ENCODE measurements around the gene KIF3B. TPM values are rescaled to one million over a fixed set of nuclear protein-coding genes. Genes with fewer than 3 reads are reported as not detected.

Gene KIF3B
- total RNA-seq, 1 experiment from 2014 or later = 21.7 TPM

DNA sequence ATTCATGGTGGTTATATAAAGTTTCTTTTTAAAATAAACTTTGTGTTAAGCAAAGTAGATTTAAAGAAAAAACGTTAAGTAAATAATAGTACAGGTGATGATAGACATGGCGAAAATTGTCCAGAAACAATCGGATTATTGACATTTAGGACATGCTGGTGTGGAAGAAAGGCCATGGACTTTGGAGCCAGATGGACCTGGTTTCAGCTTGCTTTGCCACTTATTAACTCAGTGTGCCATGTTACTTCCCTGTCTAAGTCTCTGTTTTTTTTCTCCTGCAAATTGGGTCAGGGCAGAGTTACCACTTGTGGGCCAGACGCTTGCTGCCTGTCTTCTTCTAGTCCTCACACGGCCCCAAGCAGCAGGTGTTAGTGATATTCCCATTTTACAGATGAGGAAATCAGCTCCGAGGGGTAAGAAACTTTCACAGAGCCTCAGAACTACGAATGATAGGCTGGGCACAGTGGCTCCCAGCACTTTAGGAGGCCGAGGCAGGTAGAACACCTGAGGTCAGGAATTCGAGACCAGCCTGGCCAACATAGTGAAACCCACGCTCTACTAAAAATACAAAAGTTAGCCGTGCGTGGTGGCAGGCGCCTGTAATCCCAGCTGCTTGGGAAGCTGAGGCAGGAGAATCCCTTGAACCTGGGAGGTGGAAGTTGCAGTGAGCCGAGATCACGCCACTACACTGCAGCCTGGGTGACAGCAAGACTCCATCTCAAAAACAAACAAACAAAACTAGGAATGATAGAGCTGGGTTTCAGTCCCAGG is 12.4 kb downstream of the KIF3B start:
- peaks cover 11% of the 10 kb centered on the region for H3K4me1 Mint-ChIP-seq (ENCODE audit: insufficient read depth, unreplicated experiment)
- TF ChIP-seq, protein P1, sequence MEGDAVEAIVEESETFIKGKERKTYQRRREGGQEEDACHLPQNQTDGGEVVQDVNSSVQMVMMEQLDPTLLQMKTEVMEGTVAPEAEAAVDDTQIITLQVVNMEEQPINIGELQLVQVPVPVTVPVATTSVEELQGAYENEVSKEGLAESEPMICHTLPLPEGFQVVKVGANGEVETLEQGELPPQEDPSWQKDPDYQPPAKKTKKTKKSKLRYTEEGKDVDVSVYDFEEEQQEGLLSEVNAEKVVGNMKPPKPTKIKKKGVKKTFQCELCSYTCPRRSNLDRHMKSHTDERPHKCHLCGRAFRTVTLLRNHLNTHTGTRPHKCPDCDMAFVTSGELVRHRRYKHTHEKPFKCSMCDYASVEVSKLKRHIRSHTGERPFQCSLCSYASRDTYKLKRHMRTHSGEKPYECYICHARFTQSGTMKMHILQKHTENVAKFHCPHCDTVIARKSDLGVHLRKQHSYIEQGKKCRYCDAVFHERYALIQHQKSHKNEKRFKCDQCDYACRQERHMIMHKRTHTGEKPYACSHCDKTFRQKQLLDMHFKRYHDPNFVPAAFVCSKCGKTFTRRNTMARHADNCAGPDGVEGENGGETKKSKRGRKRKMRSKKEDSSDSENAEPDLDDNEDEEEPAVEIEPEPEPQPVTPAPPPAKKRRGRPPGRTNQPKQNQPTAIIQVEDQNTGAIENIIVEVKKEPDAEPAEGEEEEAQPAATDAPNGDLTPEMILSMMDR (IDR thresholded peaks at IDR 0.05; ENCODE audit: unreplicated experiment) = no peak
- no peaks in the 10 kb centered on the region for H3K9me3 Mint-ChIP-seq (ENCODE audit: unreplicated experiment)
- intact Hi-C loops (cut with micrococcal nuclease) = no loop called here
- POLR2A ChIA-PET = no interaction called here
- no peaks in the 10 kb centered on the region for H3K27me3 Mint-ChIP-seq (ENCODE audit: insufficient read depth, unreplicated experiment)
- H3K27ac Mint-ChIP-seq (ENCODE audit: low read depth, unreplicated experiment) = no peak overlapping the region
- CTCF ChIA-PET = interaction anchor here (0.6 kb wide), 1 partner anchor 576 kb away, joined by 4 read pairs; no protein-coding TSS in a partner anchor
- H3K4me3 Mint-ChIP-seq (ENCODE audit: unreplicated experiment) = no peak overlapping the region
- BruUV-seq (replicated peaks) = no TSS peak
- H3K36me3 Mint-ChIP-seq (ENCODE audit: insufficient read depth, unreplicated experiment) = peaks cover 6% of the 10 kb centered on the region
- DNase-seq (ENCODE audit: unreplicated experiment) = no peak

DNA sequence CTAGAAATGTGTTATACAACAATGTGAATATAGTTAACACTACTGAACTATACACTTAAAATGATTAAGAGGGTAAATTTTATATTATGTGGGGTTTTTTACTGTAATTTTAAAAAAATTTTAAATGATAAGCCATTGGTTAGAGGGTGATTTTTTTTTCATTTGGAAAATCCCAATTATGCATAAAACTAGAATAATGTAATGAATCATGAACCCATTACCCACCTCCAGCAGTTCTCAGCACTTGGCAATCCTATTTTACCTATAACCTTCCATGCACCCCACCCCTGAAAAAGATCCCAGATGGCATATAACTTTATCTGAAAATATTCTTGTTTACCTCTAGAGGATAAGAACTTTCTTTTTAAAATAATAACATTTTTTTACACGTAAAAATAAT is 13.7 kb downstream of the KIF3B start:
- DNase-seq (ENCODE audit: unreplicated experiment) = no peak
- peaks cover 6% of the 10 kb centered on the region for H3K36me3 Mint-ChIP-seq (ENCODE audit: insufficient read depth, unreplicated experiment)
- H3K9me3 Mint-ChIP-seq (ENCODE audit: unreplicated experiment) = no peaks in the 10 kb centered on the region
- no peak overlapping the region for H3K4me3 Mint-ChIP-seq (ENCODE audit: unreplicated experiment)
- TF ChIP-seq, protein P1 (IDR thresholded peaks at IDR 0.05; ENCODE audit: unreplicated experiment) = no peak
- CTCF ChIA-PET = no interaction called here
- no peaks in the 10 kb centered on the region for H3K27me3 Mint-ChIP-seq (ENCODE audit: insufficient read depth, unreplicated experiment)
- POLR2A ChIA-PET = interaction anchor here (0.6 kb wide), 1 partner anchor 529 kb away, joined by 3 read pairs; no protein-coding TSS in a partner anchor
- no TSS peak for BruUV-seq (replicated peaks)
- intact Hi-C loops (cut with micrococcal nuclease) = no loop called here
- H3K4me1 Mint-ChIP-seq (ENCODE audit: insufficient read depth, unreplicated experiment) = no peaks in the 10 kb centered on the region
- no peak overlapping the region for H3K27ac Mint-ChIP-seq (ENCODE audit: low read depth, unreplicated experiment)

DNA sequence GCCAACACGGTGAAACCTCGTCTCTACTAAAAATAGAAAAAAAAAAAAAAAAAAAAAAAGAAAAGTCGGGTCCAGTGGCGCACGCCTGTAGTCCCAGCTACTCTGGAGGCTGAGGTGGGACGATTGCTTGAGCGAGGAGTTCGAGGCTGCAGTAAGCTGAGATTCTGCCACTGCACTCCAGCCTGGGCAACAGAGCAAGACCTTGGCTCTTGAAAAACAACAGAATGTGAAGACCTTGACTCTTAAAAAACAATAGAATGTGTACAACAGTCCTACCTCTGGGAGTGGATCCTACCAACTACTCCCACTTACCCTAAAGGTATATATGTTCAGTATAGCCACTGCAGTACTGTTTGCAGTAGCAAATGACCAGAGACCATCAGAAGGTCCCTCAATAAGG is 15.1 kb downstream of the KIF3B start:
- no peaks in the 10 kb centered on the region for H3K27me3 Mint-ChIP-seq (ENCODE audit: insufficient read depth, unreplicated experiment)
- TF ChIP-seq, protein P1 (IDR thresholded peaks at IDR 0.05; ENCODE audit: unreplicated experiment) = no peak
- H3K4me3 Mint-ChIP-seq (ENCODE audit: unreplicated experiment) = no peak overlapping the region
- intact Hi-C loops (cut with micrococcal nuclease) = no loop called here
- BruUV-seq (replicated peaks) = no TSS peak
- peaks cover 6% of the 10 kb centered on the region for H3K36me3 Mint-ChIP-seq (ENCODE audit: insufficient read depth, unreplicated experiment)
- DNase-seq (ENCODE audit: unreplicated experiment) = no peak
- H3K4me1 Mint-ChIP-seq (ENCODE audit: insufficient read depth, unreplicated experiment) = no peaks in the 10 kb centered on the region
- no peak overlapping the region for H3K27ac Mint-ChIP-seq (ENCODE audit: low read depth, unreplicated experiment)
- H3K9me3 Mint-ChIP-seq (ENCODE audit: unreplicated experiment) = no peaks in the 10 kb centered on the region
- POLR2A ChIA-PET = interaction anchor here (1.0 to 1.1 kb wide), 2 partner anchors 24 to 37 kb away, joined by 3 read pairs; no protein-coding TSS in a partner anchor
- CTCF ChIA-PET = no interaction called here

DNA sequence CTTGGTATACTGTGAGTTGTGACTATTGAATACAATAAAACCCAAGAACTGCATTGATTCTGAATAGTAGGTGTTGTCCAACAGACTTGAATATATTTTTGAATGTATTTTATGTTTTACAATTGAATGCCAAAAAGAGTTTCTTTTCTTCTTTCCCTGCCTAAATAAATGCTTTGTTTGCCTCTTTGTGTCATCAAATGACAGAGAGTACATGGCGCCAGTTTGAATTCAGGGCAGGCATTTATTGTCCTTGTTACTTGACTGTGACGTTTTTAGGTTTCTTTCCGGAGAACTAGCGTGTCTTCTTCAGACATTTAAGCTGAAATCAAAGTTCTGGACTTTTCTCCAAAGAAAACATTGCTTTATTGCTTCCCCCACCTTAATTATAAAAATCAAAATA is 16.6 kb downstream of the KIF3B start:
- BruUV-seq (replicated peaks) = no TSS peak

More for the DNA sequence above, 16.6 kb downstream of the KIF3B start:
- H3K27ac Mint-ChIP-seq (ENCODE audit: low read depth, unreplicated experiment) = no peak overlapping the region
- no peaks in the 10 kb centered on the region for H3K36me3 Mint-ChIP-seq (ENCODE audit: insufficient read depth, unreplicated experiment)
- ChIA-PET POLR2A (interaction anchor here (0.8 to 1.2 kb wide), 2 partner anchors 8 to 38 kb away, joined by 3 to 4 read pairs; no protein-coding TSS in a partner anchor), CTCF (interaction anchor here (0.9 kb wide), 1 partner anchor 8 kb away, joined by 3 read pairs; no protein-coding TSS in a partner anchor)
- H3K27me3 Mint-ChIP-seq (ENCODE audit: insufficient read depth, unreplicated experiment) = no peaks in the 10 kb centered on the region
- intact Hi-C loops (cut with micrococcal nuclease) = no loop called here
- TF ChIP-seq, protein P1 (IDR thresholded peaks at IDR 0.05; ENCODE audit: unreplicated experiment) = no peak
- DNase-seq (ENCODE audit: unreplicated experiment) = no peak
- no peaks in the 10 kb centered on the region for H3K9me3 Mint-ChIP-seq (ENCODE audit: unreplicated experiment)
- H3K4me1 Mint-ChIP-seq (ENCODE audit: insufficient read depth, unreplicated experiment) = no peaks in the 10 kb centered on the region
- no peak overlapping the region for H3K4me3 Mint-ChIP-seq (ENCODE audit: unreplicated experiment)
